Neural progenitor cell (in vitro differentiated cells): ENCODE data around the gene ATXN7L1. TPM values are rescaled to one million over a fixed set of nuclear protein-coding genes. Genes with fewer than 3 reads are reported as not detected.

Source experiments
- DNase-seq: peaks from one replicate; pipeline ENCODE4 v3.0.0-alpha.2; 2016; ENCODE audit warnings: low spot score
- H2AFZ ChIP-seq: fragments of 200-600 bp; sonication (generic); replicated peaks from 2 replicates; pipeline ENCODE4 v1.6.1; 2016; ENCODE audit warnings: antibody characterized with exemption
- H3F3A ChIP-seq: fragments of 200-600 bp; sonication (generic); 2 replicates; pipeline ENCODE4 v1.6.1; 2016; ENCODE audit warnings: antibody characterized with exemption, low read depth
- H3K27ac ChIP-seq: fragments of 200-600 bp; sonication (generic); 2 replicates; pipeline ENCODE4 v1.5.1; 2016; ENCODE audit warnings: mild to moderate bottlenecking
- H3K27me3 ChIP-seq: fragments of 200-600 bp; sonication (generic); 2 replicates; pipeline ENCODE4 v1.6.1; 2016; ENCODE audit warnings: mild to moderate bottlenecking, moderate library complexity
- H3K36me3 ChIP-seq: fragments of 200-600 bp; sonication (generic); 2 replicates; pipeline ENCODE4 v1.5.1; 2016
- H3K4me1 ChIP-seq: fragments of 200-600 bp; sonication (generic); 2 replicates; pipeline ENCODE4 v1.6.1; 2016; ENCODE audit warnings: mixed run types
- H3K4me2 ChIP-seq: fragments of 200-600 bp; sonication (generic); 2 replicates; pipeline ENCODE4 v1.6.1; 2016
- H3K4me3 ChIP-seq: fragments of 200-600 bp; sonication (generic); 2 replicates; pipeline ENCODE4 v1.5.1; 2016
- H3K79me2 ChIP-seq: fragments of 200-600 bp; sonication (generic); 2 replicates; pipeline ENCODE4 v1.6.1; 2016; ENCODE audit warnings: low read depth
- H3K9ac ChIP-seq: fragments of 200-600 bp; sonication (generic); 2 replicates; pipeline ENCODE4 v1.6.1; 2016
- H3K9me3 ChIP-seq: fragments of 200-600 bp; sonication (generic); 2 replicates; pipeline ENCODE4 v1.5.1; 2016; ENCODE audit warnings: low read depth
- H4K20me1 ChIP-seq: fragments of 200-600 bp; sonication (generic); 2 replicates; pipeline ENCODE4 v1.6.1; 2016; ENCODE audit warnings: low read depth
- H3K27ac Mint-ChIP-seq: 3 replicates; pipeline ENCODE4 v1.8.0; 2021; ENCODE audit warnings: mixed read lengths
- H3K27me3 Mint-ChIP-seq: 2 replicates; pipeline ENCODE4 v1.8.0; 2022; ENCODE audit warnings: low read depth, mild to moderate bottlenecking, inconsistent platforms, moderate library complexity, mixed read lengths; ENCODE audit not compliant: insufficient read depth
- H3K36me3 Mint-ChIP-seq: 3 replicates; pipeline ENCODE4 v1.8.0; 2021; ENCODE audit warnings: mixed read lengths
- H3K4me1 Mint-ChIP-seq: 3 replicates; pipeline ENCODE4 v1.8.0; 2021; ENCODE audit warnings: mixed read lengths
- H3K4me3 Mint-ChIP-seq: 3 replicates; pipeline ENCODE4 v1.8.0; 2021; ENCODE audit warnings: mild to moderate bottlenecking, moderate library complexity, mixed read lengths
- H3K9me3 Mint-ChIP-seq: 3 replicates; pipeline ENCODE4 v1.8.0; 2020; ENCODE audit warnings: mixed read lengths
- EZH2 ChIP-seq: fragments of 200-600 bp; sonication (generic); IDR thresholded peaks from 2 replicates; pipeline ENCODE4 v1.6.1; 2017; ENCODE audit warnings: antibody characterized with exemption, mild to moderate bottlenecking, moderate library complexity
- EZH2phosphoT487 ChIP-seq: fragments of 200-600 bp; sonication (generic); IDR thresholded peaks from 2 replicates; pipeline ENCODE4 v1.6.1; 2017; ENCODE audit warnings: antibody characterized with exemption
- total RNA-seq: library from RNA; depleted of rRNA; stranded (reverse); fragments of >200 nt; gene quantifications from 2 replicates; pipeline ENCODE4 v1.2.3, GENCODE V29; 2015; ENCODE audit warnings: low replicate concordance
- TF ChIP-seq, protein P1 (sequence below): fragments of 200-600 bp; sonication (generic); IDR thresholded peaks from 2 replicates; pipeline ENCODE4 v1.5.1; 2017; ENCODE audit warnings: antibody characterized with exemption, mild to moderate bottlenecking

The ATXN7L1 gene
- total RNA-seq, 1 donor from 2014 or later = 5.9 TPM

- H3K27me3 ChIP-seq = no peaks in the 10 kb centered on the region
- no peak overlapping the region for H2AFZ ChIP-seq
- no peaks in the 10 kb centered on the region for H3K79me2 ChIP-seq
- H3K9ac ChIP-seq = no peak overlapping the region
- no peak for TF ChIP-seq EZH2phosphoT487
- DNase-seq = no peak
- no peak overlapping the region for H3K27ac ChIP-seq
- H3K27me3 Mint-ChIP-seq = no peaks in the 10 kb centered on the region
- peaks cover 33% of the 10 kb centered on the region for H3K4me1 Mint-ChIP-seq
- H3K27ac Mint-ChIP-seq = no peak overlapping the region
- H3K4me3 ChIP-seq = no peak overlapping the region
- no peaks in the 10 kb centered on the region for H3K36me3 Mint-ChIP-seq
- peaks cover 56% of the 10 kb centered on the region for H4K20me1 ChIP-seq
- no peaks in the 10 kb centered on the region for H3K9me3 Mint-ChIP-seq
- H3K9me3 ChIP-seq = no peaks in the 10 kb centered on the region
- peaks cover 27% of the 10 kb centered on the region for H3K4me1 ChIP-seq
- H3F3A ChIP-seq = peaks cover 5% of the 10 kb centered on the region
- H3K4me2 ChIP-seq = no peak overlapping the region
- no peak overlapping the region for H3K4me3 Mint-ChIP-seq
- H3K36me3 ChIP-seq = no peaks in the 10 kb centered on the region
These were observed 73.6 kb downstream of the ATXN7L1 start for GRCh38 chr7:105802604-105803428.

GRCh38 chr7:105800849-105801534 is 75.4 kb downstream of the ATXN7L1 start:
- Histone ChIP-seq H3K4me1 (peaks cover 25% of the 10 kb centered on the region), H3K79me2 (no peaks in the 10 kb centered on the region), H3K9ac (no peak overlapping the region), H2AFZ (no peak overlapping the region), H3F3A (peaks cover 5% of the 10 kb centered on the region), H3K27ac (no peak overlapping the region), H3K36me3 (no peaks in the 10 kb centered on the region), H3K9me3 (no peaks in the 10 kb centered on the region), H3K4me3 (no peak overlapping the region), H3K4me2 (no peak overlapping the region), H3K27me3 (no peaks in the 10 kb centered on the region), H4K20me1 (peaks cover 47% of the 10 kb centered on the region)
- no peak for TF ChIP-seq EZH2
- TF ChIP-seq, protein P1, sequence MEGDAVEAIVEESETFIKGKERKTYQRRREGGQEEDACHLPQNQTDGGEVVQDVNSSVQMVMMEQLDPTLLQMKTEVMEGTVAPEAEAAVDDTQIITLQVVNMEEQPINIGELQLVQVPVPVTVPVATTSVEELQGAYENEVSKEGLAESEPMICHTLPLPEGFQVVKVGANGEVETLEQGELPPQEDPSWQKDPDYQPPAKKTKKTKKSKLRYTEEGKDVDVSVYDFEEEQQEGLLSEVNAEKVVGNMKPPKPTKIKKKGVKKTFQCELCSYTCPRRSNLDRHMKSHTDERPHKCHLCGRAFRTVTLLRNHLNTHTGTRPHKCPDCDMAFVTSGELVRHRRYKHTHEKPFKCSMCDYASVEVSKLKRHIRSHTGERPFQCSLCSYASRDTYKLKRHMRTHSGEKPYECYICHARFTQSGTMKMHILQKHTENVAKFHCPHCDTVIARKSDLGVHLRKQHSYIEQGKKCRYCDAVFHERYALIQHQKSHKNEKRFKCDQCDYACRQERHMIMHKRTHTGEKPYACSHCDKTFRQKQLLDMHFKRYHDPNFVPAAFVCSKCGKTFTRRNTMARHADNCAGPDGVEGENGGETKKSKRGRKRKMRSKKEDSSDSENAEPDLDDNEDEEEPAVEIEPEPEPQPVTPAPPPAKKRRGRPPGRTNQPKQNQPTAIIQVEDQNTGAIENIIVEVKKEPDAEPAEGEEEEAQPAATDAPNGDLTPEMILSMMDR = no peak
- no peak for TF ChIP-seq EZH2phosphoT487
- Mint-ChIP-seq H3K27me3 (no peaks in the 10 kb centered on the region), H3K9me3 (no peaks in the 10 kb centered on the region), H3K36me3 (no peaks in the 10 kb centered on the region), H3K4me3 (no peak overlapping the region), H3K27ac (no peak overlapping the region), H3K4me1 (peaks cover 31% of the 10 kb centered on the region)
- no peak for DNase-seq

DNA sequence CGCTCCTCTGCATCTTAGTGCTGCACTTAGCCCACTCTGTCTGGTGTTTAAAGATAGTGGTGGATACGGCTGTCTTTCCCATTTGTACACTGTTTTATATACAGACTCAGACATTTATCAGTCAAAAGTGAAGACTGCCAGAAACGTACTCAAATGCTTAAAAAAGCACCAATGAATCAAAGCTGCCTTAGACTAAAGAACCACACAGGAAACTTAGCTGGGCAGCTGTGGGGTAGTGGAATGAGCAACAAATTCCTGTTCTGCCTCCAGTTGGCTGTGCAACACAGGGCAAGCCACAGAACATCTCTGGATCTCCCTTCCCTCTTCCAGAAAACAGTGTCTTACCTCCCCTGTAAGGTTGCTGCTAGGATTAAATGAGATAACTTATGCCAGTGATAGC is 76.0 kb downstream of the ATXN7L1 start:
- H3F3A ChIP-seq = peaks cover 5% of the 10 kb centered on the region
- H3K27ac Mint-ChIP-seq = no peak overlapping the region
- no peaks in the 10 kb centered on the region for H3K27me3 ChIP-seq
- H3K9ac ChIP-seq = no peak overlapping the region
- H3K27ac ChIP-seq = no peak overlapping the region
- H3K27me3 Mint-ChIP-seq = no peaks in the 10 kb centered on the region
- H3K4me3 Mint-ChIP-seq = no peak overlapping the region
- H3K9me3 Mint-ChIP-seq = no peaks in the 10 kb centered on the region
- peaks cover 20% of the 10 kb centered on the region for H3K4me1 ChIP-seq
- H3K9me3 ChIP-seq = no peaks in the 10 kb centered on the region
- peaks cover 1% of the 10 kb centered on the region for H3K36me3 Mint-ChIP-seq
- H3K4me2 ChIP-seq = no peak overlapping the region
- no peak for DNase-seq
- H3K4me3 ChIP-seq = no peak overlapping the region
- TF ChIP-seq EZH2 (no peak), EZH2phosphoT487 (no peak)
- TF ChIP-seq, protein P1 = no peak
- no peaks in the 10 kb centered on the region for H3K36me3 ChIP-seq
- H3K4me1 Mint-ChIP-seq = peaks cover 26% of the 10 kb centered on the region
- H4K20me1 ChIP-seq = peaks cover 43% of the 10 kb centered on the region
- H3K79me2 ChIP-seq = no peaks in the 10 kb centered on the region
- H2AFZ ChIP-seq = no peak overlapping the region
